B cell (primary cell): ENCODE results near the gene TMEM207. TPM values are rescaled to one million over a fixed set of nuclear protein-coding genes. Genes with fewer than 3 reads are reported as not detected.

Source experiments
- ATAC-seq: fragments of 200-7000 bp; cut with Tn5 transposase; one replicate; pipeline ENCODE4 v1.10.0; 2021; ENCODE audit warnings: low read depth, mild to moderate bottlenecking, moderate number of reproducible peaks, moderate library complexity
- CTCF ChIA-PET: fragments of 350-600 bp; sonication (Branson Sonifier 250); formaldehyde crosslinking; loops from one replicate; lab custom pipeline; 2021; ENCODE audit warnings: antibody characterized with exemption, inconsistent platforms; lab: Charles Lee
- POLR2A ChIA-PET: fragments of 350-600 bp; sonication (Branson Sonifier 250); formaldehyde crosslinking; loops from one replicate; lab custom pipeline; 2021; ENCODE audit warnings: antibody characterized with exemption; lab: Charles Lee
- DNase-seq: peaks from one replicate; pipeline ENCODE4 v3.0.0; 2013
- H2AFZ ChIP-seq: 2 replicates; pipeline ENCODE4 v1.6.1; 2012; ENCODE audit warnings: mild to moderate bottlenecking, low read depth, low read length; ENCODE audit not compliant: insufficient read depth, poor library complexity, severe bottlenecking
- H3K27ac ChIP-seq, 2 donors: 1 replicate in 1 of 2; 2 replicates in 1 of 2; pipeline ENCODE4 v1.5.1; 2012 to 2013; ENCODE audit warnings: low read length in 2 of 2, mild to moderate bottlenecking in 2 of 2, moderate library complexity in 1 of 2
- H3K27me3 ChIP-seq, 4 experiments: fragments of 200-600 bp in 1 of 4; sonication (generic) in 1 of 4; replicated peaks in 1 of 4; 1 replicate in 2 of 4; 2 replicates in 2 of 4; pipeline versions ENCODE4 v1.6.1 to v1.7.0; 2013 to 2016; ENCODE audit warnings: low read length in 3 of 4, mild to moderate bottlenecking in 2 of 4, mixed read lengths in 1 of 4, moderate library complexity in 1 of 4; ENCODE audit not compliant: insufficient read depth in 4 of 4, control insufficient read depth in 3 of 4; ENCODE audit errors: control extremely low read depth in 1 of 4
- H3K36me3 ChIP-seq, 2 experiments: replicated peaks in 1 of 2; 1 replicate in 1 of 2; 2 replicates in 1 of 2; pipeline versions ENCODE4 v1.6.1 to v1.7.1; 2013; ENCODE audit warnings: low read length in 1 of 2; ENCODE audit not compliant: insufficient read depth in 2 of 2, control insufficient read depth in 1 of 2; ENCODE audit errors: control extremely low read depth in 1 of 2, extremely low read depth in 1 of 2
- H3K4me1 ChIP-seq, 2 donors: fragments of 200-600 bp in 1 of 2; sonication (generic) in 1 of 2; 1 replicate in 1 of 2; 2 replicates in 1 of 2; pipeline versions ENCODE4 v1.5.1 to v1.6.1; 2013 to 2017; ENCODE audit warnings: low read length in 2 of 2; ENCODE audit not compliant: control insufficient read depth in 2 of 2, insufficient read depth in 2 of 2
- H3K4me2 ChIP-seq: replicated peaks from 2 replicates; pipeline ENCODE3; 2012; ENCODE audit warnings: mild to moderate bottlenecking, low read depth, low read length; ENCODE audit not compliant: poor library complexity, severe bottlenecking
- H3K4me3 ChIP-seq, 5 experiments: fragments of 200-600 bp in 1 of 5; sonication (generic) in 1 of 5; 1 replicate in 3 of 5; 2 replicates in 2 of 5; pipeline versions ENCODE4 v1.5.1 to v1.7.0; 2011 to 2016; ENCODE audit warnings: low read length in 4 of 5, mild to moderate bottlenecking in 4 of 5, low read depth in 2 of 5, control low read depth in 1 of 5, moderate library complexity in 1 of 5; ENCODE audit not compliant: insufficient read depth in 1 of 5; ENCODE audit errors: control extremely low read depth in 1 of 5, extremely low read depth in 1 of 5
- H3K79me2 ChIP-seq: fragments of 200-600 bp; sonication (generic); one replicate; pipeline ENCODE4 v1.6.0; 2016; ENCODE audit warnings: low read length; ENCODE audit not compliant: control insufficient read depth, insufficient read depth
- H3K9ac ChIP-seq: fragments of 200-600 bp; sonication (generic); 2 replicates; pipeline ENCODE4 v1.6.1; 2017; ENCODE audit warnings: mild to moderate bottlenecking, low read length, moderate library complexity
- H3K9me3 ChIP-seq, 3 donors: one replicate each; pipeline versions ENCODE4 v1.6.1 to v1.7.1; 2013; ENCODE audit warnings: low read length in 2 of 3; ENCODE audit not compliant: control insufficient read depth in 2 of 3, insufficient read depth in 1 of 3; ENCODE audit errors: control extremely low read depth in 1 of 3
- H4K20me1 ChIP-seq: 2 replicates; pipeline ENCODE4 v1.6.0; 2012; ENCODE audit warnings: mild to moderate bottlenecking, low read length; ENCODE audit not compliant: insufficient read depth, control insufficient read depth, poor library complexity, severe bottlenecking
- H3K27ac Mint-ChIP-seq: one replicate; pipeline ENCODE4 v1.8.0; 2021; ENCODE audit warnings: mixed read lengths
- H3K27me3 Mint-ChIP-seq: one replicate; pipeline ENCODE4 v1.8.0; 2021; ENCODE audit warnings: mixed read lengths
- H3K4me1 Mint-ChIP-seq: one replicate; pipeline ENCODE4 v1.8.0; 2021; ENCODE audit warnings: mixed read lengths
- H3K4me3 Mint-ChIP-seq: one replicate; pipeline ENCODE4 v1.8.0; 2021; ENCODE audit warnings: mixed read lengths
- H3K9me3 Mint-ChIP-seq: one replicate; pipeline ENCODE4 v1.8.0; 2022; ENCODE audit warnings: mixed read lengths; ENCODE audit not compliant: insufficient read depth
- EZH2 ChIP-seq: IDR thresholded peaks from 2 replicates; pipeline ENCODE4 v1.6.1; 2012; ENCODE audit warnings: borderline replicate concordance, low read depth, mild to moderate bottlenecking, moderate library complexity, low read length; ENCODE audit not compliant: insufficient read depth, poor library complexity, severe bottlenecking
- WGBS: methylation state at CpG from one replicate; pipeline ENCODE4 v1.1.5; 2013; ENCODE audit warnings: missing lambda C conversion rate; ENCODE audit not compliant: insufficient coverage; 5-methylcytosine and 5-hydroxymethylcytosine counted together
- intact Hi-C: fragments of 100-400 bp; cut with micrococcal nuclease; formaldehyde crosslinking; loops from one replicate; pipeline ENCODE4 v1.10.0; 2022
- polyA plus RNA-seq: library from polyadenylated mRNA; depleted of rRNA; stranded (reverse); fragments of >200 nt; gene quantifications from 2 replicates; pipeline ENCODE4 v1.2.3, GENCODE V29; 2012
- total RNA-seq, 2 donors: library from RNA; stranded (reverse); fragments of 120-200 nt in 1 of 2; gene quantifications; 1 replicate in 1 of 2; 2 replicates in 1 of 2; pipeline versions ENCODE4 v1.2.3 to v1.2.4, GENCODE V29; 2013 to 2022
- TF ChIP-seq, protein P1 (sequence below): fragments of 200-600 bp; IDR thresholded peaks from one replicate; pipeline ENCODE4 v1.8.0; 2022; ENCODE audit warnings: antibody characterized with exemption, mild to moderate bottlenecking

Gene TMEM207
- total and polyA plus RNA-seq, 2 donors (not counting 1 experiment from before 2014, with no cell fraction given) = not detected

DNA sequence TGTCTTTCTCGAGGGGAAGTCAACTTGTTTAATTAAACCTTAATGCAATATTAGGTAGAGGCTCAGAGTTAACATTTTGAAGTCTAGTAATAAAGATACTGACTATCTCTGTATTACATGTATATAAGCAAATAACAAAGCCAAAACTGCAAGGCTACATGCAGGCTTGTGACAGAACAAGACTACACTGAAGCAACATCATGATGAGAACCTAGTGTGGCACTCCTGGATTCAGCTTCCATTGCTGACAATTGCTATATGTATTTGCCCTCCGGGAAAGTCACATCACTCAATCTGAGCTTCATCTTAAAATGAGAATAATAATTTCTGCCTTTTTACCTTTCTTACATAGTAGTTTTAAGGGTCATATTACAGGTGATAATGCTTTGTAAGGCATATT, 48.6 kb upstream of the TMEM207 start:
- Histone ChIP-seq H3K9me3 (no peaks in the 10 kb centered on the region), H2AFZ (no peak overlapping the region), H3K4me1 (no peaks in the 10 kb centered on the region), H3K9ac (no peak overlapping the region), H3K79me2 (no peaks in the 10 kb centered on the region), H3K27me3 (peaks cover 0 to 6% (median 1%) of the 10 kb centered on the region in 4 experiments), H4K20me1 (no peaks in the 10 kb centered on the region), H3K4me3 (no peak overlapping the region), H3K36me3 (no peaks in the 10 kb centered on the region), H3K4me2 (no peak overlapping the region), H3K27ac (no peak overlapping the region)
- H3K9me3 Mint-ChIP-seq = no peaks in the 10 kb centered on the region
- intact Hi-C loops = no loop called here
- no CpG with 5 or more reads among the region's 2 CpGs for WGBS
- no peak overlapping the region for H3K27ac Mint-ChIP-seq
- ChIA-PET POLR2A (no interaction called here), CTCF (no interaction called here)
- peaks cover 4% of the 10 kb centered on the region for H3K4me1 Mint-ChIP-seq
- no peak overlapping the region for H3K4me3 Mint-ChIP-seq
- ATAC-seq = no peak
- TF ChIP-seq EZH2 = no peak
- TF ChIP-seq, protein P1, sequence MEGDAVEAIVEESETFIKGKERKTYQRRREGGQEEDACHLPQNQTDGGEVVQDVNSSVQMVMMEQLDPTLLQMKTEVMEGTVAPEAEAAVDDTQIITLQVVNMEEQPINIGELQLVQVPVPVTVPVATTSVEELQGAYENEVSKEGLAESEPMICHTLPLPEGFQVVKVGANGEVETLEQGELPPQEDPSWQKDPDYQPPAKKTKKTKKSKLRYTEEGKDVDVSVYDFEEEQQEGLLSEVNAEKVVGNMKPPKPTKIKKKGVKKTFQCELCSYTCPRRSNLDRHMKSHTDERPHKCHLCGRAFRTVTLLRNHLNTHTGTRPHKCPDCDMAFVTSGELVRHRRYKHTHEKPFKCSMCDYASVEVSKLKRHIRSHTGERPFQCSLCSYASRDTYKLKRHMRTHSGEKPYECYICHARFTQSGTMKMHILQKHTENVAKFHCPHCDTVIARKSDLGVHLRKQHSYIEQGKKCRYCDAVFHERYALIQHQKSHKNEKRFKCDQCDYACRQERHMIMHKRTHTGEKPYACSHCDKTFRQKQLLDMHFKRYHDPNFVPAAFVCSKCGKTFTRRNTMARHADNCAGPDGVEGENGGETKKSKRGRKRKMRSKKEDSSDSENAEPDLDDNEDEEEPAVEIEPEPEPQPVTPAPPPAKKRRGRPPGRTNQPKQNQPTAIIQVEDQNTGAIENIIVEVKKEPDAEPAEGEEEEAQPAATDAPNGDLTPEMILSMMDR = no peak
- peaks cover 26% of the 10 kb centered on the region for H3K27me3 Mint-ChIP-seq
- DNase-seq = no peak

DNA sequence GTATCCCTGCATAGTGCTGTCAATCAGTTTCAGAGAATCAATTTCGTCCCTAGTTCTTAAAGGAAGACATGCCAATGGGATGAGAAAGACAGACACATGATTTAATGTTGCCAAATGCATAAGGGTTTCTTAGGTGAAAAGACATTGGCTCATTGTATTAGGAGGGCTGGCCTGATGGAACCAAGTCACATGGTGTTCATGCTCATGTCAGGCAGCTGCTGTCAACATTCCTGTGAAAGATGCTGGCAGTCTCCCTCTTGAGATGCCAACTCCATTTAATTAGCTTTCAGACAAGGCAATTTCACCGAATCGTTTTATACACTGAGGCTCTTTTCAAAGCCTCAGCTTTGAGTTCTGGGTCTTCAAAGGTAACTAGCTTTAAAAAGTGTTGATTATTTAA, 48.1 kb upstream of the TMEM207 start:
- ChIA-PET POLR2A (no interaction called here), CTCF (no interaction called here)
- H3K27ac Mint-ChIP-seq = no peak overlapping the region

More for the DNA sequence above, 48.1 kb upstream of the TMEM207 start:
- Mint-ChIP-seq H3K27me3 (peaks cover 26% of the 10 kb centered on the region), H3K4me1 (peaks cover 4% of the 10 kb centered on the region), H3K9me3 (no peaks in the 10 kb centered on the region), H3K4me3 (no peak overlapping the region)
- no peaks in the 10 kb centered on the region for H3K4me1 ChIP-seq
- 70% methylated on average over 1 of the region's 3 CpGs for WGBS
- TF ChIP-seq EZH2 = no peak
- TF ChIP-seq, protein P1 = no peak
- no peaks in the 10 kb centered on the region for H4K20me1 ChIP-seq
- H3K9ac ChIP-seq = no peak overlapping the region
- no peak overlapping the region for H3K4me2 ChIP-seq
- no peak overlapping the region for H3K27ac ChIP-seq
- DNase-seq = no peak
- H3K9me3 ChIP-seq = no peaks in the 10 kb centered on the region
- no peaks in the 10 kb centered on the region for H3K79me2 ChIP-seq
- no peaks in the 10 kb centered on the region for H3K36me3 ChIP-seq
- H2AFZ ChIP-seq = no peak overlapping the region
- H3K27me3 ChIP-seq = peaks cover 0 to 6% (median 1%) of the 10 kb centered on the region in 4 experiments
- no peak for ATAC-seq
- H3K4me3 ChIP-seq = no peak overlapping the region
- intact Hi-C loops = no loop called here
